ENCODE measurements around the gene WDR43. TPM values are rescaled to one million over a fixed set of nuclear protein-coding genes. Genes with fewer than 3 reads are reported as not detected.

Gene WDR43
- total and polyA plus RNA-seq, 2 donors: 15.6 to 49.0 TPM

DNA sequence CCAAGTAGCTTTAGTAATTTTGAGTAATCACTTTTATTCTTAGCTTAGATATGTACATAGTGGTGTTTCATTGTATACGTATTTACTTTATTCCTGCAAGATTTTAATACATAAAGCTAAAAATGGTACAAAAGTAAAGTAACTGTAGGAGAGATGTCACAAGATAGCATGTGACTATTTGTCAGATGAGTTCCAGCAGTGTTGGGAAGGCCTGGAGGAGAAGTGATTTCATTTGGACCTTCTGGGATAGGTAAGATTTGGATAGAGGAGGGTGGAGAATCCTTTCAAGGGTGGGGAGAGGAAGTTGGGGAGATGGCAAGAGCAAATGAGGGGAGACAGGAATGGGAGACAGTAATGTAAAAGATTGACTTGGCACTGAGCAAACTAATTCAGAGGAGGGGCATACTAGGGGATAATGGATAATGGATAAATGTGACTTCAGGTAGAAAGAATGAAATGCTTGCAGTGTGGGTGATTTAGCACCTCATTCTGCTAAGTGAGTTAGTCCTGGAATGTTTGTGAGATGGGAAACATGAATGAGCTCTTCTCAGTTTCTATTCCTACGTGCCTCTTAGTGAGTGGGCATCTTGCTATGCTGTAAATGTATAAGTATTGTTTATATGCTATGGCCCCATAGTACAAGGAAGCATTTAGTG lies 10.5 kb downstream of the WDR43 start:
- WGBS: 95% methylated on average over 2 of the region's 2 CpGs
- peaks cover 33 to 58% of the 10 kb centered on the region in 2 donors for H3K36me3 ChIP-seq (ENCODE audit: control insufficient read depth in 2 of 2, insufficient read depth in 2 of 2, low read length in 1 of 2)
- no peak overlapping the region for H3K4me3 ChIP-seq (ENCODE audit: low read length in 2 of 2)
- no peak for DNase-seq (ENCODE audit: low read depth in 6 of 9, low spot score in 9 of 9)
- no peaks in the 10 kb centered on the region for H3K9me3 ChIP-seq (ENCODE audit: control insufficient read depth in 2 of 2, insufficient read depth in 1 of 2, low read length in 1 of 2)
- H3K4me1 ChIP-seq (ENCODE audit: control insufficient read depth in 2 of 2, insufficient read depth in 2 of 2, low read length in 2 of 2): no peaks in the 10 kb centered on the region
- H3K27ac ChIP-seq (ENCODE audit: low read depth in 1 of 2, low read length in 1 of 2): no peak overlapping the region
- no peaks in the 10 kb centered on the region for H3K27me3 ChIP-seq (ENCODE audit: control insufficient read depth in 2 of 2, insufficient read depth in 1 of 2, low read length in 1 of 2)

GRCh38 chr2:28905533-28905932 lies 11.1 kb downstream of the WDR43 start:
- peaks cover 33 to 60% of the 10 kb centered on the region in 2 donors for H3K36me3 ChIP-seq (ENCODE audit: control insufficient read depth in 2 of 2, insufficient read depth in 2 of 2, low read length in 1 of 2)
- DNase-seq (ENCODE audit: low read depth in 6 of 9, low spot score in 9 of 9): no peak
- no peak overlapping the region for H3K27ac ChIP-seq (ENCODE audit: low read depth in 1 of 2, low read length in 1 of 2)
- no peaks in the 10 kb centered on the region for H3K9me3 ChIP-seq (ENCODE audit: control insufficient read depth in 2 of 2, insufficient read depth in 1 of 2, low read length in 1 of 2)
- H3K4me3 ChIP-seq (ENCODE audit: low read length in 2 of 2): no peak overlapping the region
- H3K27me3 ChIP-seq (ENCODE audit: control insufficient read depth in 2 of 2, insufficient read depth in 1 of 2, low read length in 1 of 2): no peaks in the 10 kb centered on the region
- H3K4me1 ChIP-seq (ENCODE audit: control insufficient read depth in 2 of 2, insufficient read depth in 2 of 2, low read length in 2 of 2): no peaks in the 10 kb centered on the region
- WGBS: 98% methylated on average over 3 of the region's 3 CpGs

GRCh38 chr2:28906376-28906775 lies 11.9 kb downstream of the WDR43 start:
- H3K36me3 ChIP-seq (ENCODE audit: control insufficient read depth in 2 of 2, insufficient read depth in 2 of 2, low read length in 1 of 2): peaks cover 33 to 60% of the 10 kb centered on the region in 2 donors
- WGBS: 99% methylated on average over 4 of the region's 4 CpGs

GRCh38 chr2:28906821-28907220 lies 12.4 kb downstream of the WDR43 start:
- no peak for DNase-seq (ENCODE audit: low read depth in 6 of 9, low spot score in 9 of 9)
- H3K4me1 ChIP-seq (ENCODE audit: control insufficient read depth in 2 of 2, insufficient read depth in 2 of 2, low read length in 2 of 2): no peaks in the 10 kb centered on the region
- no peak overlapping the region for H3K4me3 ChIP-seq (ENCODE audit: low read length in 2 of 2)
- no peaks in the 10 kb centered on the region for H3K9me3 ChIP-seq (ENCODE audit: control insufficient read depth in 2 of 2, insufficient read depth in 1 of 2, low read length in 1 of 2)
- over 99% methylated on average over 2 of the region's 2 CpGs for WGBS
- H3K27ac ChIP-seq (ENCODE audit: low read depth in 1 of 2, low read length in 1 of 2): no peak overlapping the region
- no peaks in the 10 kb centered on the region for H3K27me3 ChIP-seq (ENCODE audit: control insufficient read depth in 2 of 2, insufficient read depth in 1 of 2, low read length in 1 of 2)
- H3K36me3 ChIP-seq (ENCODE audit: control insufficient read depth in 2 of 2, insufficient read depth in 2 of 2, low read length in 1 of 2): peaks cover 33 to 60% of the 10 kb centered on the region in 2 donors

More at GRCh38 chr2:28906376-28906775, 11.9 kb downstream of the WDR43 start:
- Histone ChIP-seq H3K4me3 (ENCODE audit: low read length in 2 of 2) (no peak overlapping the region), H3K4me1 (ENCODE audit: control insufficient read depth in 2 of 2, insufficient read depth in 2 of 2, low read length in 2 of 2) (no peaks in the 10 kb centered on the region), H3K27me3 (ENCODE audit: control insufficient read depth in 2 of 2, insufficient read depth in 1 of 2, low read length in 1 of 2) (no peaks in the 10 kb centered on the region), H3K27ac (ENCODE audit: low read depth in 1 of 2, low read length in 1 of 2) (no peak overlapping the region), H3K9me3 (ENCODE audit: control insufficient read depth in 2 of 2, insufficient read depth in 1 of 2, low read length in 1 of 2) (no peaks in the 10 kb centered on the region)
- no peak for DNase-seq (ENCODE audit: low read depth in 6 of 9, low spot score in 9 of 9)

- H3K4me1 ChIP-seq (ENCODE audit: control insufficient read depth in 2 of 2, insufficient read depth in 2 of 2, low read length in 2 of 2): no peaks in the 10 kb centered on the region
- H3K36me3 ChIP-seq (ENCODE audit: control insufficient read depth in 2 of 2, insufficient read depth in 2 of 2, low read length in 1 of 2): peaks cover 28 to 60% of the 10 kb centered on the region in 2 donors
- H3K27ac ChIP-seq (ENCODE audit: low read depth in 1 of 2, low read length in 1 of 2): no peak overlapping the region
- H3K27me3 ChIP-seq (ENCODE audit: control insufficient read depth in 2 of 2, insufficient read depth in 1 of 2, low read length in 1 of 2): no peaks in the 10 kb centered on the region
- no peak for DNase-seq (ENCODE audit: low read depth in 6 of 9, low spot score in 9 of 9)
- no peaks in the 10 kb centered on the region for H3K9me3 ChIP-seq (ENCODE audit: control insufficient read depth in 2 of 2, insufficient read depth in 1 of 2, low read length in 1 of 2)
- 76% methylated on average over 1 of the region's 1 CpG for WGBS
- H3K4me3 ChIP-seq (ENCODE audit: low read length in 2 of 2): no peak overlapping the region
Observed at GRCh38 chr2:28908172-28908571, 13.7 kb downstream of the WDR43 start.

- Histone ChIP-seq H3K4me3 (ENCODE audit: low read length in 2 of 2) (no peak overlapping the region), H3K4me1 (ENCODE audit: control insufficient read depth in 2 of 2, insufficient read depth in 2 of 2, low read length in 2 of 2) (no peaks in the 10 kb centered on the region), H3K27me3 (ENCODE audit: control insufficient read depth in 2 of 2, insufficient read depth in 1 of 2, low read length in 1 of 2) (no peaks in the 10 kb centered on the region), H3K9me3 (ENCODE audit: control insufficient read depth in 2 of 2, insufficient read depth in 1 of 2, low read length in 1 of 2) (no peaks in the 10 kb centered on the region), H3K27ac (ENCODE audit: low read depth in 1 of 2, low read length in 1 of 2) (no peak overlapping the region), H3K36me3 (ENCODE audit: control insufficient read depth in 2 of 2, insufficient read depth in 2 of 2, low read length in 1 of 2) (peaks cover 28 to 68% of the 10 kb centered on the region in 2 donors)
- no peak for DNase-seq (ENCODE audit: low read depth in 6 of 9, low spot score in 9 of 9)
- WGBS: 96% methylated on average over 6 of the region's 6 CpGs
Observed at GRCh38 chr2:28909655-28910353, 15.3 kb downstream of the WDR43 start.

DNA sequence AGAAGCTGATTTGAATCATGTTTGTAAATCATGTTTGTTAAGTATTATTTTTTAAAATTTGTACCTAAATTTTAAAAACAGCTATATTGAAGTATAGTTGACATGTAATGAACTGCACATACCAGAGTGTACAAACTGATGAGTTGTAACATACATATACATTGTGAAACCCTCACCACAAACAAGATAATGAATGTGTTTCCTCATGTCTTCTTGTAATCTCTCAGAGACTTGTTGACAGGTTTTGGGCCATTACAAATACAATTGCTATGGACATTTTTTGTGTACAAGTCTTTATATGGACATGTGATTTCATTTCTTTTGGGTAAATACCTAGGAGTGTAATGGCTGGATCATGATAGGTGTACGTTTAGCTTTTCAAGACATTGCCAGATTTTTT lies 21.5 kb downstream of the WDR43 start:
- Histone ChIP-seq H3K36me3 (ENCODE audit: control insufficient read depth in 2 of 2, insufficient read depth in 2 of 2, low read length in 1 of 2) (peaks cover 5 to 58% of the 10 kb centered on the region in 2 donors), H3K27ac (ENCODE audit: low read depth in 1 of 2, low read length in 1 of 2) (no peak overlapping the region), H3K4me3 (ENCODE audit: low read length in 2 of 2) (no peak overlapping the region), H3K27me3 (ENCODE audit: control insufficient read depth in 2 of 2, insufficient read depth in 1 of 2, low read length in 1 of 2) (no peaks in the 10 kb centered on the region), H3K4me1 (ENCODE audit: control insufficient read depth in 2 of 2, insufficient read depth in 2 of 2, low read length in 2 of 2) (no peaks in the 10 kb centered on the region), H3K9me3 (ENCODE audit: control insufficient read depth in 2 of 2, insufficient read depth in 1 of 2, low read length in 1 of 2) (no peaks in the 10 kb centered on the region)
- no peak for DNase-seq (ENCODE audit: low read depth in 6 of 9, low spot score in 9 of 9)
- WGBS: 98% methylated on average over 1 of the region's 1 CpG

DNA sequence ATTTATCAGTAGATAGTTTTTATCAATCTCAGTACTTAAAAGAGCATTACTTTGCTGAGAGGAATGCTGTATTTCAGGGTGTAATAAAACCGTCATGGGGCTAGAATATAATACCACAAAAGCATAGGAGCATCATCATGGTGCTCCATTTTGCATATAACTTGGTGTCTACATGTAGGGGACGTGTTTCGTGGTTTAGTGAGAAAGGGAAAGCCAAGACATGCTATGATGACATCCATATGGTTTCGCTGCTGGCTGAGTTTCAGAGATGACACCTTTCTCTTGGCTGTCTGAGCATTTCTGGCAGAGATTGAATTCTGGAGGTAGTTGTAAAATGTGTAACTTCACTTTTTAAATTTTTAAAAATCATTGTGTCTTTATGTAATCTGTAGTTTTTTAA lies 32.4 kb downstream of the WDR43 start:
- no peak for DNase-seq (ENCODE audit: low read depth in 6 of 9, low spot score in 9 of 9)
- Histone ChIP-seq H3K9me3 (ENCODE audit: control insufficient read depth in 2 of 2, insufficient read depth in 1 of 2, low read length in 1 of 2) (no peaks in the 10 kb centered on the region), H3K4me3 (ENCODE audit: low read length in 2 of 2) (no peak overlapping the region), H3K36me3 (ENCODE audit: control insufficient read depth in 2 of 2, insufficient read depth in 2 of 2, low read length in 1 of 2) (peaks cover 16 to 87% of the 10 kb centered on the region in 2 donors), H3K27me3 (ENCODE audit: control insufficient read depth in 2 of 2, insufficient read depth in 1 of 2, low read length in 1 of 2) (no peaks in the 10 kb centered on the region), H3K27ac (ENCODE audit: low read depth in 1 of 2, low read length in 1 of 2) (no peak overlapping the region), H3K4me1 (ENCODE audit: control insufficient read depth in 2 of 2, insufficient read depth in 2 of 2, low read length in 2 of 2) (no peaks in the 10 kb centered on the region)
- 97% methylated on average over 4 of the region's 4 CpGs for WGBS

GRCh38 chr2:28927469-28927868 lies 33.0 kb downstream of the WDR43 start:
- WGBS: 92% methylated on average over 2 of the region's 2 CpGs
- no peak overlapping the region for H3K27ac ChIP-seq (ENCODE audit: low read depth in 1 of 2, low read length in 1 of 2)
- H3K4me3 ChIP-seq (ENCODE audit: low read length in 2 of 2): no peak overlapping the region
- H3K27me3 ChIP-seq (ENCODE audit: control insufficient read depth in 2 of 2, insufficient read depth in 1 of 2, low read length in 1 of 2): no peaks in the 10 kb centered on the region
- H3K9me3 ChIP-seq (ENCODE audit: control insufficient read depth in 2 of 2, insufficient read depth in 1 of 2, low read length in 1 of 2): no peaks in the 10 kb centered on the region
- H3K4me1 ChIP-seq (ENCODE audit: control insufficient read depth in 2 of 2, insufficient read depth in 2 of 2, low read length in 2 of 2): no peaks in the 10 kb centered on the region
- no peak for DNase-seq (ENCODE audit: low read depth in 6 of 9, low spot score in 9 of 9)
- peaks cover 16 to 90% of the 10 kb centered on the region in 2 donors for H3K36me3 ChIP-seq (ENCODE audit: control insufficient read depth in 2 of 2, insufficient read depth in 2 of 2, low read length in 1 of 2)

Data from thymus (tissue), 11 donors.